ES-I3 (cell line): ENCODE measurements around the gene SH3BP1.
"Not testable (repeated sequence)": the region's sequence is repeated elsewhere in the genome, so short reads cannot be mapped to it uniquely, and the experiment has no call there.

Source experiments
- H3K36me3 ChIP-seq: 2 replicates; pipeline ENCODE4 v1.6.1; 2013; ENCODE audit warnings: mild to moderate bottlenecking, low read length, control low read depth, moderate library complexity; ENCODE audit not compliant: insufficient read depth
- H3K4me1 ChIP-seq: 2 replicates; pipeline ENCODE4 v1.6.1; 2013; ENCODE audit warnings: mild to moderate bottlenecking, control low read depth, low read length; ENCODE audit not compliant: insufficient read depth
- H3K9ac ChIP-seq: 2 replicates; pipeline ENCODE4 v1.6.1; 2013; ENCODE audit warnings: low read depth, mild to moderate bottlenecking, low read length, moderate library complexity
- H3K9me3 ChIP-seq: 2 replicates; pipeline ENCODE4 v1.6.1; 2013; ENCODE audit warnings: mild to moderate bottlenecking, low read length, moderate library complexity; ENCODE audit not compliant: control insufficient read depth, insufficient read depth

The SH3BP1 gene

GRCh38 chr22:37680191-37680851, 40.9 kb downstream of the SH3BP1 start:
- no peaks in the 10 kb centered on the region for H3K9me3 ChIP-seq
- H3K9ac ChIP-seq: no peak overlapping the region
- H3K36me3 ChIP-seq: no peaks in the 10 kb centered on the region
- H3K4me1 ChIP-seq: peaks cover 4% of the 10 kb centered on the region

GRCh38 chr22:37681001-37681424, 41.5 kb downstream of the SH3BP1 start:
- H3K9ac ChIP-seq: no peak overlapping the region
- peaks cover 4% of the 10 kb centered on the region for H3K4me1 ChIP-seq
- H3K9me3 ChIP-seq: no peaks in the 10 kb centered on the region
- H3K36me3 ChIP-seq: no peaks in the 10 kb centered on the region

DNA sequence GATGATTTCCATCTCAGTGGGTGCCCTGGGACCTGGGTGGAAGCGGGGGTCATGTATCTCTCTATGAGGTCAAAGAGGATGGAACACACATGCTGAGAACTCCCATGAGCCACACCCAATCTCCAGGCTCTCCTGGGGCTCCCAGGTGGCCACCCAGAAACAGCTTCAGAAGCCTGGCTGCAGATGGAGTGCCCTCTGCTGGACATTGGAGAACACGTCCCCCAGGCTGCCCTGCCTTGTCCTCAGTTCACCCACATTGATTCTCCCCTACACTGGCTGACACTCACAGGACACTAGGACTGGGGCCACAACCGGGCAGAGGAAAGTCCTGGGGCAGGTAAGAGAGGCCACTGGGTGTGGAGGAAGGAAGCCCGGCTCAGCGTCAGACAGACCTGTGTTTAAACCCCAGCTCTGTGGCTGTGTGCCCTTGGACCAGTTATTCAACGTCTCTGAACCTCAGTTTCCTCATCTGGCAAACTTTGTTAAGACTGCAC, 42.1 kb downstream of the SH3BP1 start:
- Histone ChIP-seq H3K9ac (no peak overlapping the region), H3K36me3 (no peaks in the 10 kb centered on the region), H3K9me3 (no peaks in the 10 kb centered on the region), H3K4me1 (peaks cover 4% of the 10 kb centered on the region)

DNA sequence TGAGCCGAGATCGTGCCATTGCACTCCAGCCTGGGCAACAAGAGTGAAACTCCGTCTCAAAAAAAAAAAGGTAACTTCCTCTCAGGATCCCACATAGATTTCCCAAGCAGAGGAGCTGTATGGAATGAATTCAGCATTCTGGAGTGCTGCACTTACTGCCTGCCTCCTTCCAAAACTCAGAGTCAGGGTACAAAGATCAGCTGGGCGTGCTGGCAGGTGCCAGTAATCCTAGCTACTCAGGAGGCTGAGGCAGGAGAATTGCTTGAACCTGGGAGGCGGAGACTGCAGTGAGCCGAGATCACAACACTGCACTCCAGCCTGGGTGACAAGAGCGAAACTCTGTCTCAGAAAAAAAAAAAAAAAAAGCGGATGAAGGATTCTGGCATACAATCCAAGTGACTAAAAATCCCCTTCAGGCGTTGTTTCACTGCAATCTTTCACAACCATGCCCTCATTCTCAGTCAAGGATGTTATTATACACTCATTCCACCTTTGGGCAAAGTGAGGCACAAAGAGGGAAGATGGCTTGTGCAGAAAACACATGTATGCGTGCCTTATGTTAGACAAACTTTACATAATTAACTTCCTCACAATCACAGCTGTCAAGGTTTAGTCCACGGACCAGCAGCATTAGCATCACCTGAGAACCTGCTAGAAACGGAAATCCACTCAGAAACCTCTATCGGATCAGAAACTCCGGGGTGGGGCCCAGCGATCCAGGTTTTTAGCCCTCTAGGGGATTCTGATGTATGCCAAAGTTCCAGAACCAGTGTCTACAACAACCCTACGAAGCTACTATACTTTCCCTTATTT, 45.5 kb downstream of the SH3BP1 start:
- H3K36me3 ChIP-seq: peaks cover 12% of the 10 kb centered on the region; the same call in 1 of the 2 replicates
- no peaks in the 10 kb centered on the region for H3K9me3 ChIP-seq
- H3K4me1 ChIP-seq: no peaks in the 10 kb centered on the region
- no peak overlapping the region for H3K9ac ChIP-seq

GRCh38 chr22:37686002-37686982, 46.8 kb downstream of the SH3BP1 start, which contains the start of gene NOL12:
Gene NOL12 (plus strand): TSS chr22:37686343. CDS start chr22:37686393, 50 bp downstream.
- Histone ChIP-seq H3K36me3 (peaks cover 12% of the 10 kb centered on the region; the same call in 1 of the 2 replicates), H3K9ac (peak within 1 kb of the TSS; percentile 67), H3K9me3 (no peaks in the 10 kb centered on the region), H3K4me1 (no peaks in the 10 kb centered on the region)

- H3K9me3 ChIP-seq: no peaks in the 10 kb centered on the region
- H3K9ac ChIP-seq: no peak overlapping the region
- peaks cover 12% of the 10 kb centered on the region; the same call in 1 of the 2 replicates for H3K36me3 ChIP-seq
- no peaks in the 10 kb centered on the region for H3K4me1 ChIP-seq
Observed at GRCh38 chr22:37690407-37690806, 50.9 kb downstream of the SH3BP1 start.

DNA sequence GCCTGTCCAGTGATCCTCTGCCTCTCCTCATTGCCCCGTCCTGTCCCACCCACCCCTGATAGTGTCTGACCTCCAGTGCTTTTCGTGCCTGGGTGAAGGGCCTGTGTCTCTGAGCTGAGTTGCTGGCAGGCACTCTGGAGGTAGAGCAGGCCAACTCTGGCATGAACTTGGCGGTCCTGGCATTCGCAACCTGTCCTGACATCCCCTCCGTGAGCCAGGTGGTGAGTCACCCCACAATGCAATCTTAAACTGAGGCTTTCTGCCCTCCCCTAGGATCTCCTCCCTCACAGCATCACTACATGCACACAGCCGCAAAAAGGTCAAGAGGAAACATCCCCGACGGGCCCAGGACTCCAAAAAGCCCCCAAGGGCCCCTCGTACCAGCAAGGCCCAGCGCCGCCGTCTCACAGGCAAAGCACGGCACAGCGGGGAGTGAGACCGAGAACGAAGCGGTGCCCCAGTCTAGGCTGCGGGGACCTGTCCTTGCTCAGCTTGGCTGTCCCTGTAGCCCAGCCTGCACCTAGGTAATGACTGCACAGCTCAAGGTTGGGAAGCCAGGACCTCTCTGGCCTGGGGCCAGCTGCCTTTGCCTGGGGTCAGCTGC, 51.5 kb downstream of the SH3BP1 start:
- Histone ChIP-seq H3K36me3 (peaks cover 12% of the 10 kb centered on the region; the same call in 1 of the 2 replicates), H3K9ac (no peak overlapping the region), H3K4me1 (no peaks in the 10 kb centered on the region), H3K9me3 (no peaks in the 10 kb centered on the region)

GRCh38 chr22:37692627-37693285, 53.3 kb downstream of the SH3BP1 start:
- Histone ChIP-seq H3K9ac (no peak overlapping the region), H3K36me3 (peaks cover 12% of the 10 kb centered on the region; the same call in 1 of the 2 replicates), H3K4me1 (no peaks in the 10 kb centered on the region), H3K9me3 (no peaks in the 10 kb centered on the region)

GRCh38 chr22:37694131-37694530, 54.7 kb downstream of the SH3BP1 start:
- not testable (repeated sequence) for H3K9ac ChIP-seq, H3K9me3 ChIP-seq, H3K4me1 ChIP-seq, H3K36me3 ChIP-seq

DNA sequence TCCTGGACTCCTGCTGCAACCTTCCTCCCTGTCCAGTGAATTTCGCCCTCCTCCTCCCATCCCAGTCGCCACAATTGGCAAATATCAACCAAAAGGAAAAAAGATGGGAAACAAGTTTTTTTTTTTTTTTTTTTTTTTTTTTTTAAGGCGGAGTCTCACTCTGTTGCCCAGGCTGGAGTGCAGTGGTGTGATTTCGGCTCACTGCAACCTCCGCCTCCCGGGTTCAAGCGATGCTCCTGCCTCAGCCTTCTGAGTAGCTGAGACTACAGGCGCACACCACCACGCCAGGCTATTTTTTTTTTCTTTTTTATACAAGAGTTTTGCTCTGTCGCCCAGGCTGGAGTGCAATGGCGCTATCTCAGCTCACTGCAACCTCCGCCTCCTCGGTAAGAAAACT, 56.8 kb downstream of the SH3BP1 start:
- H3K9me3 ChIP-seq, H3K4me1 ChIP-seq, H3K36me3 ChIP-seq: not testable (repeated sequence)
- H3K9ac ChIP-seq: peak overlapping the region; percentile 40; the same call in 1 of the 2 replicates

GRCh38 chr22:37696657-37697537, 57.4 kb downstream of the SH3BP1 start, which contains the start of gene TRIOBP:
Gene TRIOBP (plus strand): TSS chr22:37697048. CDS start chr22:37701366, 4,318 bp downstream.
- Histone ChIP-seq H3K4me1 (no peaks in the 10 kb centered on the region), H3K9ac (peak within 1 kb of the TSS; percentile 94), H3K36me3 (no peaks in the 10 kb centered on the region), H3K9me3 (no peaks in the 10 kb centered on the region)

GRCh38 chr22:37697538-37697835, 58.0 kb downstream of the SH3BP1 start:
- Histone ChIP-seq H3K9me3 (no peaks in the 10 kb centered on the region), H3K9ac (peak overlapping the region; percentile 94), H3K4me1 (no peaks in the 10 kb centered on the region), H3K36me3 (no peaks in the 10 kb centered on the region)
